Daoy (cell line): ENCODE results near the gene TROAP. TPM values are rescaled to one million over a fixed set of nuclear protein-coding genes. Genes with fewer than 3 reads are reported as not detected.
A peak's percentile ranks its signal among the peaks of the same experiment; 100 is the strongest.
"Not testable (repeated sequence)": the region's sequence is repeated elsewhere in the genome, so short reads cannot be mapped to it uniquely, and the experiment has no call there.

ENCODE experiments used
- DNase-seq: peaks from one replicate; pipeline ENCODE4 v3.0.0-alpha.2; 2015; ENCODE audit warnings: low read depth
- total RNA-seq: library from RNA; depleted of rRNA; stranded (reverse); fragments of >200 nt; shearing (Covaris generic); gene quantifications from 2 replicates; pipeline ENCODE4 v1.2.3, GENCODE V29; 2014; rRNA removed

Gene TROAP
- total RNA-seq, 1 experiment from 2014 or later = 48.3 TPM

DNA sequence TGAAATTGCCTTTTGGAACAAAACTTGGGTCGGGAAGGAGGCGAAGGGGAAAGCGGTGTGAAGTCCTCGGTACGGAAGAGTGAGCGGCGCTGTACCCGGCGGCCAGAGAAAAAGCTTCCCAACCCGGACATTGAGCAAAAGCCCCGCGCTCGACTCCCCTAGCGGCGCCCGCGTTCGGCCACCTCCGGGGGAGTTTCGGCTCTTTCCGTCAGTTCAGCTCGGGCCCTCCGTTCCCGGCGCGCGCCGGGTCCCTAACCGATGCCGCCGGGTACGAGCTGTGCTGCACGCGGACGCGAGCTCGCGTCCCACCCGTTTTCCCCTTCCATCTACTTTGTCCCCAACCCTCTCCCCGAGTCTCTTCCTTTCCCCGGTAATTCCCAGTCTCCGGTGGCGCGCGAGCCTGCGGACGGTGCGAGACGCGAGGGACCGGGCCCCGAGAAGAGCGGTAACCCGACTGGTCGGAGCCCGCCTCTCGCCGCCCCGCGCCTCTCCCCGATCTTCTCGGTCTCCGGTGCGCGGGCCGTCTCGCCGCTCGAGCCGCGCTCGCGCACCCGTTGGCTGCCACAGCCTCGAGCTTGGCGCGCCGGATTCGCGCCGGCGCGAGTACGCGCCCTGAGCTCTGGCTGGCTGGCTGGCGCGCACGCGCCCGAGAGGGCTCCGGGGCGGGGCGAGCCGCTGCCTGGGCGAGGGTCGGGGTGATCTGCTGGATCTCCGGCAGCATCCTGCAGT is 43.8 kb downstream of the TROAP start:
- DNase-seq = peak; percentile 98

DNA sequence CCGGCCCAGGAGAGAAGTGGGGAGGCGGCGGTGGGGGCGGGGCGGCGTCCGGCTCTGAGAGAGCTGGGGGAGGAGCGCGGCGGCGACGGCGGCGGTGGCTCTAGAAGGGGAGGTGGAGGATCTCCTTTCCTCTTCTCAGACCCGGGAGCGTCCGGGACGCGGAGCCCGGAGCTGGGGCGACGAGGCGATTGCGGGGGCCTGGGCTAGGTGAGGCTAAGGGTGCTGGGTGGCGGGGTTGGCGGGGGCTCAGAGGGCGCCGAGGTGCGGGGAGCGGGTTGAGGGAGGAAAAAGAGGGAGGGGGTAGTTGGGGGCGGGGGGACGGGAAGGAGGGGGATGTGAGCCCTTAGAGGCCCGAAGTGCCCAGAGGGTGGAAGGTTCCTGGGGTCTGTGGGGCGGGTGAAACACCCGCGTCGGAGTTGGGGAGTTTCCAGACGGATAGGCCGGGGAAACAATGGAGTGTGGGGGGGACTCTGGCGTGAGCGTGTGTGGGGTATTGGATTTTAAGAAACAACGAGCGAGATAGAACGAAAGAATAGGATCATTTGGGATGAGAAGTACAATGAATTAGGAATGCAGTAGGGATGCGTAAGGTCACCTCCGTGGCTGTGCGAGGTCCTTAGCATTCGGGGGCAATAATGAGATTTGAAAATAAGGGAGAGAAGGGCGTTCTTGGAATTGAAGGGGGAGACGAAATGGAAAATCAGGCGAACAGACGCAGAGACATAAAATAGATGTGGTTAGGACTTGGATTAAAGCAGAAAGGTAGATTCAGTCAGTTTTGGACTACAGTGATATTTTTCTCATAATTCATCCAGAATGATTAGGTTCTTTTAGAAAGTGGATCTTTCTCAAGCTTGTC is 44.6 kb downstream of the TROAP start, which contains the start of gene SPATS2:
Gene SPATS2, plus strand, starts transcription at position 82 of the 859 bp plus-strand sequence. CDS start 93,551 bp downstream, outside the sequence.
- peak; percentile 43 for DNase-seq

DNA sequence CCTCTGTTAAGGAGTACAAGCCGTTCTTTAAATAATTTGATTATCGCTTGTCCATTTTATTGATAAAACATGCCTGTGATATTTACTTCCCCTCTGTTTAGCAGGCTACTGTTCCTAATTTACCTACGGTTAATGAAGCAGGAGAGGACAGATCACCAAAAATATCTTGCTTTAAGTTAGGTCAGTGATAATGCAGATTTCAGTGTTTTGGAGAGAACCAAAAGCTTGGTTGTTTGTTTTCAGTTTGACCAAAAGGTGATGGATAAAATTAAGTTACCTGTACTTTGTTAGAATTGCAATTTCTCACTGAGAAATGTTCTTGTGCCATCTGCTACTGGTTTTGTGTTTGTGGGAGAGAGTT is 45.2 kb downstream of the TROAP start:
- no peak for DNase-seq

DNA sequence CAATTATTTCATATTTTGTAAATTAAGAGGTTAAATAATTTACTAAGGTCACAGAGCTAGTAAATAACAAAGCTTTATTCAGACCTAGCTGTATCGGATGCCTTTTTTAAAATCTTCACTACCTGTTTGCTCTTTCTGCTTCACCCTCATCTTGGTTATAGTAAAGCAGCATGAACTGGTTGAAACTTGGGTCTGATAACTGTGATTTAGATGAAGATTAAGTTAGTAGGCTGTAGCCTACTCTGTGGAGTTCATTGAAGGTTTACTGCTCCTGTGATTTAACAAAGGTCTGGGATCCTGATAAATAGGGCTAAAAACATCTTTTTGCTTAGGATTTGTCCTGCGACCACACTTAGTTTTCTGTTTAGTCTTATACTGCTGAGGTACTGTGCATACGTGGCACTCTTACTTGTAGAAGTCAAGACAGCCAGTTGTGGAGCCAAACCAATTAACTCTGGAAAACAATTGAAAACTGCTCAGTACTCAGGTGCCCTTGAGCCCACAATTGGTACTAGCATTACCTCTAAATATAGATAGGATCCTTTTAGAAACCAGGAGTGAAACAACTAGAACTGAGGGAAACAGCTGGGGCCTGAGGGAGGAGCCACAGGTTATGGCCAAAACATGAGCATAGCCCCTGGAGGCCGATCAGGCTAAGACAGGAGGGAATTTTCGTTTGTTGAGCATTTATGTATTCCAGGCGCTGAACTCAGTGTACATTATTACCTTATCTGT is 46.5 kb downstream of the TROAP start:
- DNase-seq = peak; percentile 51

DNA sequence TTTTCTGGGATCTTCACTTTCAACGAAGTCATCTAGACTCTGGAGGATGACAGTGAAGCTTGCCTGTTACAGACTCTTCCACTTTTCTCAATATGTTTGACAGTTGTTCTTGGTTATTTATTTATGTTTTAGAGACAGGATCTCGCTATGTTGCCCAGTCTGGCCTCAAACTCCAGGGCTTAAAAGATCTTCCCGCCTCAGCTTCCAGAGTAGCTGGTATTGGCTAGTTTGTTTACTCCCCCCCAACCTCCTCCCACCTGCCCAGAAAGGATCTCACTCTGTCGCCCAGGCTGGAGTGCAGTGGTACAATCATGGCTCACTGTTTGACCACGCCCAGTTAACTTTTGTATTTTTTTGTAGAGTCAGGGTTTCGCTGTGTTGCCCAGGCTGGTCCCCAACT is 47.5 kb downstream of the TROAP start:
- DNase-seq = no peak

GRCh38 chr12:49375406-49375805 is 52.4 kb downstream of the TROAP start:
- DNase-seq = no peak

GRCh38 chr12:49377386-49377785 is 54.3 kb downstream of the TROAP start:
- DNase-seq = no peak

- DNase-seq = not testable (repeated sequence)
Observed at GRCh38 chr12:49380184-49380583, 57.1 kb downstream of the TROAP start.

Other genes starting within 250 kb of the TROAP start
- gene DHH, start 228.5 kb upstream of the TROAP start, total RNA-seq = not detected in 2 replicates
- gene LMBR1L, start 212.4 kb upstream of the TROAP start, total RNA-seq = 18.2 and 19.6 TPM in 2 replicates
- 3,979 and 4,039 TPM in 2 replicates for gene TUBA1B, start 191.9 kb upstream of the TROAP start, total RNA-seq
- gene TUBA1A, start 134.2 kb upstream of the TROAP start, total RNA-seq = 306 and 316 TPM in 2 replicates
- gene TUBA1C, start 58.2 kb upstream of the TROAP start, total RNA-seq = 835 and 1,096 TPM in 2 replicates
- 0.69 TPM in 1 of 2 replicates, not detected in the other for gene PRPH, start 28.1 kb upstream of the TROAP start, total RNA-seq
- 0.06 and 0.80 TPM in 2 replicates for gene C1QL4, start 13.9 kb downstream of the TROAP start, total RNA-seq
- gene DNAJC22, start 23.6 kb downstream of the TROAP start, total RNA-seq = 2.4 and 2.7 TPM in 2 replicates
- gene SPATS2, start 44.2 kb downstream of the TROAP start, total RNA-seq = 20.9 and 32.3 TPM in 2 replicates
- 0.40 TPM in 1 of 2 replicates, not detected in the other for gene KCNH3, start 215.8 kb downstream of the TROAP start, total RNA-seq
- 92.9 and 102 TPM in 2 replicates for gene MCRS1, start 244.9 kb downstream of the TROAP start, total RNA-seq